Subcutaneous adipose tissue (tissue), 4 donors: ENCODE data around the gene PARM1. TPM values are rescaled to one million over a fixed set of nuclear protein-coding genes. Genes with fewer than 3 reads are reported as not detected.

Source experiments
- total RNA-seq, 4 donors: library from RNA; depleted of rRNA; stranded (reverse); fragments of >200 nt; gene quantifications; one replicate each; pipeline ENCODE4 v1.1.0, GENCODE V29; 2016
- TF ChIP-seq, protein P1 (sequence below): fragments of 450-650 bp; IDR thresholded peaks from one replicate; pipeline ENCODE4 v1.5.1; 2016; ENCODE audit warnings: low read depth, mild to moderate bottlenecking, control low read depth, antibody characterized with exemption, moderate library complexity

The PARM1 gene
- total RNA-seq, 4 donors from 2014 or later: 10.5 to 62.3 (median 50.4) TPM

DNA sequence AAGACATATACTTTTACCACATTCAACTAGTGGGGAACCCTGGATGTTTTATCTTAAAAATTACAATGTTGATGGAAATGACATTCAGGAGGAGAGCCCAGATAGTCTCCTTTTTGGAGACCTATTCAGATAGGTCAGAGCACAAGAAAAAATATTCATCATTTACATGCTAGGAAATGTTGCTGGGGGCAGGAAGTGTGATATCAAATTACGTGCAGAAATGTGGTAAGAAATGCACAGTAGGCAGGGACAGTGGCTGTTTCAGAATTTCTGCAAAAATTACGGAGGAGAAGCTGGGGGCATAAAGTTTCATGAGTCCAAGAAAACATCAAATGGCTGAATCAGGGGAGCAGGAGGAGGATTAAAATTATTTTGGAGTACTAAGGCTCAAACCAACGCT, 8.2 kb downstream of the PARM1 start:
- TF ChIP-seq, protein P1, sequence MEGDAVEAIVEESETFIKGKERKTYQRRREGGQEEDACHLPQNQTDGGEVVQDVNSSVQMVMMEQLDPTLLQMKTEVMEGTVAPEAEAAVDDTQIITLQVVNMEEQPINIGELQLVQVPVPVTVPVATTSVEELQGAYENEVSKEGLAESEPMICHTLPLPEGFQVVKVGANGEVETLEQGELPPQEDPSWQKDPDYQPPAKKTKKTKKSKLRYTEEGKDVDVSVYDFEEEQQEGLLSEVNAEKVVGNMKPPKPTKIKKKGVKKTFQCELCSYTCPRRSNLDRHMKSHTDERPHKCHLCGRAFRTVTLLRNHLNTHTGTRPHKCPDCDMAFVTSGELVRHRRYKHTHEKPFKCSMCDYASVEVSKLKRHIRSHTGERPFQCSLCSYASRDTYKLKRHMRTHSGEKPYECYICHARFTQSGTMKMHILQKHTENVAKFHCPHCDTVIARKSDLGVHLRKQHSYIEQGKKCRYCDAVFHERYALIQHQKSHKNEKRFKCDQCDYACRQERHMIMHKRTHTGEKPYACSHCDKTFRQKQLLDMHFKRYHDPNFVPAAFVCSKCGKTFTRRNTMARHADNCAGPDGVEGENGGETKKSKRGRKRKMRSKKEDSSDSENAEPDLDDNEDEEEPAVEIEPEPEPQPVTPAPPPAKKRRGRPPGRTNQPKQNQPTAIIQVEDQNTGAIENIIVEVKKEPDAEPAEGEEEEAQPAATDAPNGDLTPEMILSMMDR: no peak

DNA sequence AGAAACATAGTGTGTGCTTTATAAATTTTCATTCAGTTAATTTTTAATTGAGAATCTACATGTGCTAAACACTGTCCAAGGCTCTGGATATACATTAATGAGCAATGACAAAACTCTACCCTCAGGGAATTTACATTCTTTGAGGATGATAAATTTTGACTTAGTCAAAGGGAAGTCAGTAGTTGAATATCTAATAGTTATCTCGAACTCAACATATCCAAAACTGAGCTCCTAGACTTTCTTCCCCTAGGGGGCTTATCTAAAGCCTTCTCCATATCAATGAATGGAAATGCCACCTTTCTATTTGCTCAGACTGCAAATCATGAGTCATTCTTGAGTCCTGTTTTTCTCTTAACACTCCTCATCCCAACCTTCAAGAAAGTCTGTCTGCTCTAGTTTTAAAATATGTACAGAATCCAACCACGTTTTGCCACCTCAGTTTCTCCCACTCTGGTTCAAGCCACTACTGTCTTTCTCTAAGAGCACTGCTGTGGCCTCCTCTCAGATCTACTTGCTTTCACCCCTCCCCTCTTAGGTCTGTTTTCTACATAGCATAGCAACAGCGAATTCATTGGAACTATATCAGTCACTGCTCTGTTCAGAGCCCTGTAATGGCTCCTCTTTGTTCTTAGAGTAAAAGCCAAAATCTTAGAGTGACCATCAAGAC, 9.5 kb downstream of the PARM1 start:
- TF ChIP-seq, protein P1: no peak

DNA sequence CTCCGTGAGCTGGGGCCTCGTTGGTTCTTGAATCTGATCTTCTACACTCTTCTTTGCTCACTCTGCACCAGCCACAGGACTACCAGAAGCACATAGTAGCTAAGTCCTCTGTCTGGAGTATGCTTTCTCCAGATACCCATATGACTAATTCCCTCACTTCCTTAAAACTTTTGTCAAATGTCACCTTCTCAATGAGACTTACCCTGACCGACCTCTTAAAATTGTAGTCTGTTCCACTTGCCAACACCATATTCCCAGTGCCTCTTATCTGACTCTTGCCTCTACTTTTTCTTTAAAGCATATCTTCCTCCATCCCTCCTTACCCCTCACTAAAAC, 10.0 kb downstream of the PARM1 start:
- TF ChIP-seq, protein P1: no peak

DNA sequence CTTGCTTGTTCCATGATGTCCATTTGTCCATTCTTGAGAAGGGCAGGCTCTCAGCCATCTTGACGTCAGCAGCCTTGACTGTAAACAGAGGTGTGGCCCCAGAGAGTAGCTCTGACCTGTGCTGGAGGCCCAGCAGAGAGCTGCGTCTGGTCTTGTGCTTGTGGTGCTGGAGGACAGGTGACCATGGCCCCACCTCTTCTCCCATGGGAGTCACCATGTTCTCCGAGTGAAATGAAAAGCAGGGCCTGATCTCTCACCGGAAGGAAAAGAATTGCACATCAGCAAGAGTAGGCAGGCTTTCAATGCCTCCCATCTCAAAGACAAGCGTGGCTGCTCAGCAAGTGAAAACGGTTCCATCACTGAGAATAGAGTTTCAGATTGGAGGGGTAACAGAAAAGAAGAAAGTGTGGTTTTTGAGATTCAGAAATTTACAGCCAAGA, 11.5 kb downstream of the PARM1 start:
- TF ChIP-seq, protein P1: no peak

DNA sequence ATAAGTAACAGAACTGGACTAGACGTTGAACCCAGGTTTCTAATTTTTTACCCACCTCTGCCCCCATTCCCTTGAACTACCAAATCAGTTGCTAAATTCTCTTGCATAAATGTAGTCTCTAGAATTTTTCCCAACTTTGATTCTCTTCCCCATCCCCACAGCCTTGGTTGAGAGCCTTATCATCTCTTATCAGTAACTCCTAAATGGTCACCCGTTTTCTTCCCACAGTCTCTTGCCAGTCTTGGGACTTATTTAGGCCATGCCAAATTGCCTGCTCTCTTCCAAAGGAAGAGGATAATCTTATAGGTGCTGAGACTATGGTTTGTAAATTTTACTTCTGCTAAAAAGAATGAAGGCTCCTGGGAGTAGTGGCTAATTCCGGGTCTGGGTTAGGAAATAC, 13.3 kb downstream of the PARM1 start:
- TF ChIP-seq, protein P1: no peak

DNA sequence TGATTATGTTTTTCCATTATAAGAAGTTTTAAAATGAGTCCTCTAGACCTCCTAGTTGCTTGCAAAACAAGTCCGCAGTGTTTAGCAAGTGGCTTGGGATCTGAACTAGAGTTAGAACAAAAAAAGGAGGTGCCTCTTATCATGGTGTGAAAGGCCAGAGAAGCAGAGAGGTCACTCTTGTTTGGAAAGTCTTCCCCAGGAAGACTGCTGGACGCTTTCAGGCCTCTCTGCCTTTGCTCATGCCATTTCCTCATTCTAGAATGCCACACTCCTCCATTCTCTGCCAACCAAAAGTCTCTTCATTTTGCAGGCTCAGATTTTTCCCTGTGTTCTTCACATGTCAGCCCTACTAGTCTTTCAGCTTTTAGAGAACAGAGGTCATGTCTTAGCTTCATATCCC, 14.9 kb downstream of the PARM1 start:
- TF ChIP-seq, protein P1: no peak

DNA sequence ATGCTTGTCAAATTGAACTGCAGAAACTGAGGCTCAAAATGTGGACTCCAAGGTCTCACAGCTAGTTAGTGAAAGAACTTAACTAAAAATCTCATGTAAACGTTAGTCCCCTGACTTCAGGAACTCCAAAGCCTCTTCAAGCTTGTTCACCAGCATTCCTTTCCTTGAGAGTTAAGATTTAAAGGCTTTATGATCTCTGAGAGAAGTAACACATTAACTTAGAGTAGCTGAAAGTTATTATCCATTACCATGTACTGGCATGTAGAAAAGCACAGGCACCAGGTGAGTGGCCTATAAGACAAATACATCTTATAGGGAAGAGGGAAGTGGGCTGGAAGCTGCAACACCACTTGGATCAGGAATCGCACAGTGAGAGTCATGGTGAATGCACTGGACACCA, 15.3 kb downstream of the PARM1 start:
- TF ChIP-seq, protein P1: no peak
